Gastrocnemius medialis (tissue), 4 donors: ENCODE results near the gene CMIP.

Experiments
- POLR2A ChIP-seq, 2 donors: fragments of 450-650 bp; IDR thresholded peaks; one replicate each; pipeline ENCODE4 v1.6.1; 2017; ENCODE audit warnings: antibody characterized with exemption in 2 of 2, mild to moderate bottlenecking in 2 of 2, moderate library complexity in 2 of 2
- TF ChIP-seq, protein P1 (sequence below), 5 experiments: fragments of 450-650 bp in 3 of 5; fragments of 200-600 bp in 2 of 5; sonication (generic) in 2 of 5; IDR thresholded peaks in 4 of 5; conservative IDR thresholded peaks in 1 of 5; 1 replicate in 4 of 5; 2 replicates in 1 of 5; pipeline ENCODE4 v1.5.1; 2016 to 2019; ENCODE audit warnings: antibody characterized with exemption in 5 of 5, mild to moderate bottlenecking in 3 of 5, moderate library complexity in 3 of 5

DNA sequence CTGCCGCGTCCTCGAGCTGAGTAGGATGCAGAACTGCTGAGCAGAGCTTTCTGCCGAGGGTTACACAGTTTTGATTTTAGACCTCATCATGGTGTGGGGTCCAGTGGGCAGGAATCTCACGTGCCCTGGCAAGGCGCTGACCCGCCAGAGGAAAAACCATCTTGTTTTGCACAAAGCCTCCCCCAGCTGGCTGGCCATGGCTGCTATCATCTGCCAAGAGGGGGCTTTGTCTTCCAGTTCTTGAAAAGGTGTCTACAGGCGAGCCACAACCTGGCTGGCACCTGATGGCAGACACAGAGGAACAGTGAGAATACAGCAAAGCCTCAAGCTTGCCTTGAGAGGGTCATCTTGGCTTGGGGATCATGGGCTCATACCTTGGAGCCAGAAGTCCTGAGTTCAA, 118.3 kb downstream of the CMIP start:
- TF ChIP-seq POLR2A (IDR thresholded peaks at IDR 0.05): no peak
- TF ChIP-seq, protein P1, sequence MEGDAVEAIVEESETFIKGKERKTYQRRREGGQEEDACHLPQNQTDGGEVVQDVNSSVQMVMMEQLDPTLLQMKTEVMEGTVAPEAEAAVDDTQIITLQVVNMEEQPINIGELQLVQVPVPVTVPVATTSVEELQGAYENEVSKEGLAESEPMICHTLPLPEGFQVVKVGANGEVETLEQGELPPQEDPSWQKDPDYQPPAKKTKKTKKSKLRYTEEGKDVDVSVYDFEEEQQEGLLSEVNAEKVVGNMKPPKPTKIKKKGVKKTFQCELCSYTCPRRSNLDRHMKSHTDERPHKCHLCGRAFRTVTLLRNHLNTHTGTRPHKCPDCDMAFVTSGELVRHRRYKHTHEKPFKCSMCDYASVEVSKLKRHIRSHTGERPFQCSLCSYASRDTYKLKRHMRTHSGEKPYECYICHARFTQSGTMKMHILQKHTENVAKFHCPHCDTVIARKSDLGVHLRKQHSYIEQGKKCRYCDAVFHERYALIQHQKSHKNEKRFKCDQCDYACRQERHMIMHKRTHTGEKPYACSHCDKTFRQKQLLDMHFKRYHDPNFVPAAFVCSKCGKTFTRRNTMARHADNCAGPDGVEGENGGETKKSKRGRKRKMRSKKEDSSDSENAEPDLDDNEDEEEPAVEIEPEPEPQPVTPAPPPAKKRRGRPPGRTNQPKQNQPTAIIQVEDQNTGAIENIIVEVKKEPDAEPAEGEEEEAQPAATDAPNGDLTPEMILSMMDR (IDR thresholded peaks at IDR 0.05 in 4 of 5, conservative IDR thresholded peaks at IDR 0.05 in 1 of 5): no peak
